Mucosa of descending colon (tissue), 3 donors: ENCODE data around the gene ALG11. TPM values are rescaled to one million over a fixed set of nuclear protein-coding genes. Genes with fewer than 3 reads are reported as not detected.

Experiments
- ATAC-seq: fragments of 200-7000 bp; cut with Tn5 transposase; one replicate; pipeline ENCODE4 v1.9.1; 2020; ENCODE audit warnings: mild to moderate bottlenecking, moderate library complexity
- DNase-seq, 3 donors: peaks; one replicate each; pipeline ENCODE4 v3.0.0-alpha.2; 2020
- H3K36me3 ChIP-seq: fragments of 200-600 bp; one replicate; pipeline ENCODE4 v1.8.0; 2021; ENCODE audit warnings: low read depth, mild to moderate bottlenecking
- H3K4me1 ChIP-seq: fragments of 200-600 bp; one replicate; pipeline ENCODE4 v1.8.0; 2021; ENCODE audit warnings: low read depth, mild to moderate bottlenecking
- H3K4me3 ChIP-seq: fragments of 200-600 bp; one replicate; pipeline ENCODE4 v1.8.0; 2021; ENCODE audit warnings: mild to moderate bottlenecking
- H3K9me3 ChIP-seq: fragments of 200-600 bp; one replicate; pipeline ENCODE4 v1.8.0; 2021; ENCODE audit warnings: mild to moderate bottlenecking
- intact Hi-C, 2 donors: fragments of 100-400 bp; cut with DNase I in 1 of 2; cut with micrococcal nuclease in 1 of 2; formaldehyde crosslinking; loops; one replicate each; pipeline versions ENCODE4 v1.11.0 to v1.11.1; 2022; cut with DNase I, micrococcal nuclease
- total RNA-seq, 3 donors: library from RNA; stranded (reverse); fragmentation: NEBNext Ultra II Directional in 2 of 3; extraction: Animal tissue kit (Norgen Biotek cat#: 25700) in 2 of 3; gene quantifications; one replicate each; pipeline versions ENCODE4 v1.2.1 to v1.2.4, GENCODE V29; 2021 to 2023
- TF ChIP-seq, protein P1 (sequence below): fragments of 200-600 bp; IDR thresholded peaks from one replicate; pipeline ENCODE4 v1.8.0; 2022; ENCODE audit warnings: antibody characterized with exemption, mild to moderate bottlenecking
- donor health status: DM: no; HTN: no; CAD: no; lungs with moderate emphysema.
- donor health status: DM: no; HTN: no; CAD: no.
- donor health status: DM: no; HTN: yes; CAD: no.

ALG11 gene
- total RNA-seq, 3 donors from 2014 or later: 34.3 to 43.3 (median 38.6) TPM

DNA sequence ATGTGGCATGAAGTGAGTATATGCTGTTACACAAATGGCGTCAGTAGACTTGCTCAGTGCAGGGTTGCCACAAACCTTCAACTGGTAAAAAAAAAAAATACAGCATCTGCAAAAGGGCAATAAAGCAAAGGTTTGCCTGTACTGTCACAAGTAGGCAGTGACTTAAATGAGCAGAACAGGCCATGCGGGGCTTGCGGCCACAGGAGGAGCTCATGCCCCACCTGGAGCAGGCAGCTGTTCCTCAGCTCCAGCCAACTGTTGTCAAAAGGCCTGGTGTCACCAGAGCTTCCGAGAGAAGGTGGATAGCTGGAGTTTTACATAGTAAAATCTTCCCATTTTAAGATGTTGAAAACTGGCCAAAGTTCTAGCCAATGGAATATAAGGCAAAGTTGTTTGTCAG lies 8.7 kb upstream of the ALG11 start:
- intact Hi-C loops: loop anchor here in 1 of 2 donors (10.0 kb wide), 1 partner anchor 121 kb away; the partner anchor contains the start of gene NEK5
- Histone ChIP-seq H3K36me3 (no peaks in the 10 kb centered on the region), H3K4me1 (peaks cover 9% of the 10 kb centered on the region), H3K9me3 (no peaks in the 10 kb centered on the region), H3K4me3 (no peak overlapping the region)
- peak in 1 of 3 donors; percentile 46 for DNase-seq
- peak; percentile 58 for ATAC-seq
- TF ChIP-seq, protein P1, sequence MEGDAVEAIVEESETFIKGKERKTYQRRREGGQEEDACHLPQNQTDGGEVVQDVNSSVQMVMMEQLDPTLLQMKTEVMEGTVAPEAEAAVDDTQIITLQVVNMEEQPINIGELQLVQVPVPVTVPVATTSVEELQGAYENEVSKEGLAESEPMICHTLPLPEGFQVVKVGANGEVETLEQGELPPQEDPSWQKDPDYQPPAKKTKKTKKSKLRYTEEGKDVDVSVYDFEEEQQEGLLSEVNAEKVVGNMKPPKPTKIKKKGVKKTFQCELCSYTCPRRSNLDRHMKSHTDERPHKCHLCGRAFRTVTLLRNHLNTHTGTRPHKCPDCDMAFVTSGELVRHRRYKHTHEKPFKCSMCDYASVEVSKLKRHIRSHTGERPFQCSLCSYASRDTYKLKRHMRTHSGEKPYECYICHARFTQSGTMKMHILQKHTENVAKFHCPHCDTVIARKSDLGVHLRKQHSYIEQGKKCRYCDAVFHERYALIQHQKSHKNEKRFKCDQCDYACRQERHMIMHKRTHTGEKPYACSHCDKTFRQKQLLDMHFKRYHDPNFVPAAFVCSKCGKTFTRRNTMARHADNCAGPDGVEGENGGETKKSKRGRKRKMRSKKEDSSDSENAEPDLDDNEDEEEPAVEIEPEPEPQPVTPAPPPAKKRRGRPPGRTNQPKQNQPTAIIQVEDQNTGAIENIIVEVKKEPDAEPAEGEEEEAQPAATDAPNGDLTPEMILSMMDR: no peak

DNA sequence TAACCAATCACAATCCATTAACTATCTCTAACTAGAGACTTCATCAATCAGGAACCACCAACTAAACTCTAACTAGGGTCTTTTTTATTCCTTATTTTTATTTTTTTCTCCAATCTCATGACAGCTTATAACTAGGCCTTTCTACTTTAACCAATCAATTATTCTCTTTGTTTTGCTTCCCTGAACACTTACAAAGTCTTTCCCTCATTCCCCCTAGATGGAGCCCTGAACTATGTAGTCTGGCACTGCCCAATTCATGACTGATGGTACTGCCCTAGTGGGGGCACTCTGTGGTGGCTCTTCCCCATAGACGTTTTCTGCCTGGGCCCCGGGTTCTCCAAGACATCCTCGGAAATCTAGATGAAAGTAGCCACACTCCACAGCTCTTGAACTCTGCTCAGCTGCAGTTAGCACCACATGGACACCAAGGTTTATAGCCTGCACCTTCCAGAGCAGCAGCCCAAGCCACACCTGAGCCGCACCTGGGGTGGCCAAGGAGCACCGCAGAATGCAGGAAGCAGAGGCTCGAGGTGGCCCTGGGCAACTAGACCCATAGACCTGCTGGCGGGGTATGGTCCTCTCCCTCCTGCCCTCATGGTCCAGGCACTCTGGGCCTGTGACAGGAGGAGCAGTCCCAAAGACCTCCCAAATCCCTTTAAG lies 7.6 kb upstream of the ALG11 start:
- peak; percentile 89 for ATAC-seq
- H3K4me3 ChIP-seq: no peak overlapping the region
- intact Hi-C loops: loop anchor here in 1 of 2 donors (10.0 kb wide), 1 partner anchor 120 kb away; the partner anchor contains the start of gene NEK5
- no peaks in the 10 kb centered on the region for H3K36me3 ChIP-seq
- TF ChIP-seq, protein P1: no peak
- H3K9me3 ChIP-seq: no peaks in the 10 kb centered on the region
- H3K4me1 ChIP-seq: peaks cover 9% of the 10 kb centered on the region
- DNase-seq: peak; percentile 66 to 77 (median 76)

DNA sequence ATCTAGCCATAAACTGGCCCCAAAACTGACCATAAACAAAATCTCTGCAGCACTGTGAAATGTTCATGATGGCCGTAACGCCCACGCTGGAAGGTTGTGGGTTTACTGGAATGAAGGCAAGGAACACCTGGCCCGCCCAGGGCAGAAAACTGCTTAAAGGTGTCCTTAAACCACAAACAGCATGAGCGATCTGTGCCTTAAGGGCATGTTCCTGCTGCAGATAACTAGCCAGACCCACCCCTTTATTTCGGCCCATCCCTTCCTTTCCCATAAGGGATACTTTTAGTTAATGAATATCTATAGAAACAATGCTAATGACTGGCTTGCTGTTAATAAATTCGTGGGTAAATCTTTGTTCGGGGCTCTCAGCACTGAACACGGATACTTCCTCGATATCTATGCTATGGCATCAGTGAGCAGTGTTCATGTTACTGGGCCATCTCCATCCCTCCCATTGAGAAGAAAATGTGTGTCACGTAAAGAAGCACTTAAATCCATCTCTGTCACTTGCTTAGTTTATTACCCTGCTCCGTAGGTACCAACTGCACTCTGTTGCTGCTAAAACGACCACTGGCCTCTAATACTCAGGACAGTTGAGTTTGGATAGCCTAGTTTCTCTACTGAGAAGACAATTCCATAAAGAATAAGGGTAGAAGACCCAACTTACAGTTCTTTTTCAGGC lies 6.2 kb upstream of the ALG11 start:
- no peaks in the 10 kb centered on the region for H3K36me3 ChIP-seq
- H3K4me1 ChIP-seq: peaks cover 15% of the 10 kb centered on the region
- intact Hi-C loops: loop anchor here in 1 of 2 donors (10.0 kb wide), 1 partner anchor 119 kb away; the partner anchor contains the start of gene NEK5
- DNase-seq (no peak), ATAC-seq (no peak)
- TF ChIP-seq, protein P1: no peak
- H3K4me3 ChIP-seq: no peak overlapping the region
- no peaks in the 10 kb centered on the region for H3K9me3 ChIP-seq

DNA sequence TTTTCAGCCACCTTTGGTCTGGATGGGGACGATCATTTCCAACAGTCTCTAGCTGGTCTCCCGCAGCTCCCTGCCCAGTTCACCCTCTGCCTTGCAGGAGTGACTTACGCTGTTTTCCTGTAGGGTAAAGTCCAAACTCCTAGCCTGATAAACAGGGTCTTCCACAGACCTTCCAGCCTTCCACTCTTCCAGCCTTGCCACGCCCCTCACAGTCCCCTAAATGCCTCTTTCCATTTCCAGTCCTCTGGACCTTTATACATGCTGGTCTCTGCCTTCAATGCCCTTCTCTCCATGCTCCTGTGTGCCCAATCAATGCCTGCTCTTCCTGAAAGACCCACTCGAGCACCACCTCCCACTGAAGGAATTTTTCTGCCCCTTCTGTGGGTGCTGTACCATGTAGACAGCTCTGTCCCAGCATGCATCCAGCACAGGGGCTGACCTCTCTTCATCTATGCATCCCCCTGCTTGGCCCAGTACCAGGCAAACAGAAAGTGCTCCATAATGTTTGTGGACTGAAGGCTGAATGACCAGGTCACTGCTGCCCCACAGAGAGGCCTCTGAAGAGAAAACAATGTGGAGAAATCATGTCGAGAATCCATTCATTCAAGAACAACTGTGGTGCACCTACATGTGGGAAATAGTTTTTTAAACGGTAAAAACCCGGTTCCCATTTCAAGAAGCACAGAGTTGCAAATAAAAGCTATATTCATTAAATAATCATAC lies 5.5 kb upstream of the ALG11 start:
- ATAC-seq: peak; percentile 19
- intact Hi-C loops: loop anchor here in 1 of 2 donors (10.0 kb wide), 1 partner anchor 118 kb away; the partner anchor contains the start of gene NEK5
- no peaks in the 10 kb centered on the region for H3K36me3 ChIP-seq
- H3K4me1 ChIP-seq: peaks cover 15% of the 10 kb centered on the region
- no peaks in the 10 kb centered on the region for H3K9me3 ChIP-seq
- no peak for DNase-seq
- TF ChIP-seq, protein P1: no peak
- H3K4me3 ChIP-seq: no peak overlapping the region

DNA sequence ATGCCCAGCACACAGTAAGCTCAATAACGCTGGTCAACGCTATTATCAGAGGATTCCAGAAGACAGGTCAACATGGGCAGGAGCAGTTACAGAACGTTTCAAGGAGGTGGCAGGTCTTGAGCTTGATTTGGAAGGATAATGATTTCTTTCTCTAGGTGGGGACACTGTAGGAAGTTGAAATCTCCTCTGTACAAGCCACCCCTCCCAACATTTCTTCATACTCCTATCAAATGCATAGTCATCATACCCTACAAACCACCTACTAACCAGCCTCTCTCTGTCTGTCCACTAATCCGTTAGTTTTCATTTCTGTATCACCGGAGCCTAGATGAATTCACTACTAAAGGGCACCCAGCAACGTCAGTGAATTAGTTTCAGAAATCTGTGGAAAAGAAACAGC lies 2.3 kb upstream of the ALG11 start:
- DNase-seq (no peak), ATAC-seq (no peak)
- peaks cover 14% of the 10 kb centered on the region for H3K4me1 ChIP-seq
- TF ChIP-seq, protein P1: no peak
- H3K9me3 ChIP-seq: no peaks in the 10 kb centered on the region
- H3K4me3 ChIP-seq: no peak overlapping the region
- no peaks in the 10 kb centered on the region for H3K36me3 ChIP-seq
- intact Hi-C loops: loop anchor here in 1 of 2 donors (10.0 kb wide), 1 partner anchor 115 kb away; the partner anchor contains the start of gene NEK5
